HG02610 (cell line): ENCODE data around the gene CMYA5.

Experiments used
- ATAC-seq: cut with Tn5 transposase; IDR thresholded peaks from one replicate; pipeline ENCODE4 v1.9.1; 2021; ENCODE audit warnings: mild to moderate bottlenecking, moderate library complexity; ENCODE audit not compliant: unreplicated experiment

Gene CMYA5

GRCh38 chr5:79834098-79834753 lies 144.6 kb downstream of the CMYA5 start:
- no peak for ATAC-seq

DNA sequence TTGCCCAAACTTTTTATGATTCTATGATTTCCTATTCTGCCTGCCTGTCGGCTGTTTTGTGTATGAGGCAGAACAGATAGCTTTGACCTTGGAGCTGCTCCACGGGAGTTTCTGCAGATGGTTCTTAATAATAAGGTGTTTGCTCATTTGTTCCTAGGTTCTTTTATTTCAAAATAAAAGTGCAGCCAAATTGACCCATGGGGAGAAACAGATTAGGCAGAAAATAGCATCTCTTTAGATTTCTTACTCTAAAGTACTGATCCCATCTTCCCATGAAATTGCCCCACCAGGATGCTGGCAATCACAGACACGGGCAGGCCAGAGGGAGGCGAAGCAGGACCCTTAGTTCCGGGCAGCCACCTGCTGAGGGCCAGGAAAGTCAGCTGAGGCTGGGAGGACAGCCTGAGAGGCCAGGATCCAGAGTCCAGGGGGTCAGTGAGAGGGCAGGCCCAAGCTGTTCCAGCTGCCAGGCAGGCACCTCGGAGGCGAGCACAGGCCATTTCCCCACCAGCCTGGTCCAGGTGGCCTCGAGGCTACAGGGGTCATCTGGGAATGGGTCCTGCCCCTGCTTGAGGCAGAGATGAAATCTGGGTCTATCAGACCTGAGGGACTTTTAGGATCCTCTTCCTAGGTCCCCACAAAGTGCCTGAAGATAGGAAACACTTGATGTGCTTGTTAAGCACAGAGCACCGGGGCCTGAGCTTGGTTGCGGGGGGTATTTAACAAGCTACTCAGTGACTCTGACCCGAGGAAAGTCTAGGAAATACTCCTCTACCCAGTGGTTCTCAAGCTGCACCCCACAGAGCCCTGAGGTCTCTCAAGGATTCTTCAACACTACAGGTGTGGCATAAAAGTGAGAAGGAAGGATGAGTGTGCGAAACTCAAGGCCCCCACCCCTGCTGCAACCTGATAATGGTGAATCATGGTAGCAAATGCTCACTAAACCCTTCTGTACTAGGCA lies 145.4 kb downstream of the CMYA5 start:
- no peak for ATAC-seq

DNA sequence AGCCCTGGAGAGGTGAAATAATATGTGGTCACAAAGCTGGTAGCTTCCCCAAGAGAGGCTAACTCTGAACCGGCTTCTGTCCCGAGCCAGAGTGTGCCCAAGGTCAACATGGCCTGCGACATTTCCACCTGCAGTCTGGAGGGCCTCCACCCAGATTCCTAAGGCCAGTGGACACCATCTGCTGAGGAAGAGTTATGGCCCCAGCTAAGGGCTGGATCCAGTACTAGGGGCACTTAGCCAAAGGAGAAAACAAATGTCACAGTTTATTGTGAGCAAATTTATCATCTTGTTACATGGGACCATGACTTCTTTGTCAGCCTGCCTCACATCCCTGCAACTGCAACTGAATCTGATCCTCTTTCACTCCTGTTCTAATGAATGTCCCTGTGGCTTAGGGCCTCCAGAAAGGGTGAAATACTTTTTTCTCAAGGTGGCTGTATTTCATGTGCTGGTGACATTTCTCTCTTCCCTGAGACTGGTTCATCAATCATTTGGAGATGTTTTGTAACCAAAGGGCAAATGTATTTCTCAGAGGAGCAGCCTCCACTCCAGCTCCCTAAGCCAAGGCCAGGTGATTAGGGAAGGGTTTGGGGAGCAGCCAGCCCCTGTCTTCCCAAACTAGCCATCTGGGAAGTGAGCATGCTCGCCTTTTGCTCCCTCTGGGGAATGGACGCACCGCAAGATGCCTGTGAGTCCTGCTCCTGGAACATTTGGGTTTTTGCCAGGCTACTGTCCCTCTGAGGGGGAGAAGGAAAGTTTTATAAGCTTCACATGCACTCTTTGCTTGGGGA lies 148.3 kb downstream of the CMYA5 start:
- no peak for ATAC-seq

- no peak for ATAC-seq
Measured at GRCh38 chr5:79840084-79840990, 150.7 kb downstream of the CMYA5 start.

GRCh38 chr5:79841172-79841571 lies 151.5 kb downstream of the CMYA5 start:
- no peak for ATAC-seq

- ATAC-seq: no peak
Measured at GRCh38 chr5:79842006-79842881, 152.6 kb downstream of the CMYA5 start.

DNA sequence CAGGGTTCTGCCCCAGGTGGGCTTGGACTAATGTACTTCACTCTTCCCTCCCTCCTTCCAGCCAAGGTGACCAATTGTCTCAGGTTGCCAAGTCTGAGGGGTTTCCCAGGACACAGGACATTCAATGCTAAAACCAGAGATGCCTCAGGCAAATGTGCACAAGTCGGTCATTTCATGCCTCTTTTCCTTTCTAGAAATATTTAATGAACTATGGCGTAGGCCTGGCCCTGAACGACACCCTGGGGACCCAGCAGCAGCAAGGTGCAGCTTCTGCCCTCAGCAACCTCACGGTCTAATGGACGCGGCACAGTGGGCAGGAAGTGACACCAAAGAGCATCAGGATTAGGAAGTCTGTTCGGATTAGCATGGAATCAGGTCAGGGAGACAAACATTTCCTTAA lies 153.4 kb downstream of the CMYA5 start:
- no peak for ATAC-seq

- ATAC-seq: no peak
Measured at GRCh38 chr5:79843450-79844388, 154.1 kb downstream of the CMYA5 start.

GRCh38 chr5:79844571-79844970 lies 154.9 kb downstream of the CMYA5 start:
- no peak for ATAC-seq

DNA sequence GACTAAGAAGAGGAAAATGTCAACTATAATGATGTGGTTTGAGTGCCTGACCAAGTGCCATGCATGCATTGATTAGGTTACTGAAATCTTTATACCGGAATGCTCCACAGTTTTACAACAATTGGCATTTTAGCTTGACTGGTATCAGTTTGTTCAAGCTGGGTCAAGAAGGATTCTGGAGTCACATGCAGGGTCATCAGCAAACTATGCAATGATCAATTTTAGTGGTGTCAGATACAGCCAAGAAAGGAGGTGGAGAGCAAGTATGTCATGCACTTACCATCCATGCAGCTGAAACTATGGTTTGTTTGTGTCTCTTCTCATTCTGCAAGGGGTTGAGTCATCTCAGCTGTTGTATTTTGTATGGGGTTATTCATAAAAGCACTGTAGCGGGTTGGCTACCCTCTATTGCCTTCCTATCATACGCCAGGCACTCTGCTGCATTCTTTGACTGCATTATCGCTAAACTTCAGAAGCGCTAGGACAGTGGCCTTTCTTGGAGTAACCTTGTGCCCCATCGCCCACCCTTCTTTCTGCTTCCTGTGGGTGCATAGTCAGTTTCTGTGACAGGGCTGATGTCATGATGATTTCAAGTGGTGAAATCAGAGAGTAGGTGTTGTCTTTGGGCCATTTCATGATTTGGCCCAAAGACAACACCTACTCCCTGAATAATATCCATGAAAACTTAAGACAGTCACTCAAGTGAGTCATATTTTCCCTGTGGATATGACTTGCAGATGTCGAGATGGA lies 156.0 kb downstream of the CMYA5 start:
- ATAC-seq: no peak

DNA sequence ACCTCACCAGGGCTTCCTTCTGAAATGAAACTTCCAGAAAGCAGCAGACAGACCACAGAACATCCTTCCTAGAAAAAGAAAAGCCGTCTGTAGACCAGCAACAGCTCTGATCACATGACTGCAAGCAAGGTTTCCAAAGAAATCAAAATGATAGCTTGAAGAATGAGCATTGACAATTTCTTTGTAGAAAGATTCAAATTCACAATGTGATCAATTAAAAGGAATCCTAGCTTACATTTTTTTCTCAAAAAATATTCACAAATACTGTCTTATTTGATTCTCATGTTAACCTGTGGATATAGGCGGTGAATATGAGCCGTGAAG lies 156.5 kb downstream of the CMYA5 start:
- no peak for ATAC-seq

DNA sequence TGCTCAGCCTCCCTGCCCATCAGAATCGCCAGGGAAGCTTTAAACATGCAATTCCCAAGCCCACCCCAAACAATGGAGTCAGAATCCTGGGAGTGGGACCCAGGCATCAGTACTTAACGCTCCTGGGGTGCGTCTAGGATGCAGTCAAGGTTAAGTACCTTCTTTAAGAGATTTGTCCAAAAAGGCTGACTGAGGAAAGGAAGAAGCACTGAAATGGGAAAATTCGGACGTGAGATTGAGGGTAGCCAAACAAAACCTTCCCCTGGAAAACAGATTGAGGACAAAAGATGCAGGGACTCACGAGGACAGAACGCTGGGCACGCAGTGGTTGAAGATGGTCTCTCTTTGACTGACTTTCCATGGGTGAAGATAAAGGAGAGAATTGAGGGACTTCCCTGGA lies 157.9 kb downstream of the CMYA5 start:
- ATAC-seq: no peak

DNA sequence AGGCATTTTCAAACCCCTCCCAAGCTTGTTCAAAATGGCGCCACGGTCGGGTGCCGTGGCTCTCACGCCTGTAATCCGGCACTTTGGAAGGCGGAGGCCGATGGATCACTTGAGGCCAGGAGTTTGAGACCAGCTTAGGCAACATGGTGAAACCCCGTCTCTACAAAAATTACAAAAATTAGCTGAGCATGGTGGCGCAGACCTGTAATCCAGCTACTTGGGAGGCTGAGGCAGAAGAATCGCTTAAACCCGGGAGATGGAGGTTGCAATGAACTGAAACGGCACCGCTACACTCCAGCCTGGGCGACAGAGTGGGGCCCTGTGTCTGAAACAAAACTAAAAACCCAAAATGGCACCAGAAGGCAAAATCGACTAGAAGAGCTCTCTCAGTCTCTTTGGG lies 159.4 kb downstream of the CMYA5 start:
- ATAC-seq: no peak
